HG02798 (cell line): ENCODE data around the gene SLC36A3.
"Not testable (repeated sequence)": the region's sequence is repeated elsewhere in the genome, so short reads cannot be mapped to it uniquely, and the experiment has no call there.

ENCODE experiments used
- ATAC-seq: cut with Tn5 transposase; IDR thresholded peaks from one replicate; pipeline ENCODE4 v1.9.1; 2021; ENCODE audit warnings: mild to moderate bottlenecking; ENCODE audit not compliant: unreplicated experiment, poor library complexity

SLC36A3 gene

DNA sequence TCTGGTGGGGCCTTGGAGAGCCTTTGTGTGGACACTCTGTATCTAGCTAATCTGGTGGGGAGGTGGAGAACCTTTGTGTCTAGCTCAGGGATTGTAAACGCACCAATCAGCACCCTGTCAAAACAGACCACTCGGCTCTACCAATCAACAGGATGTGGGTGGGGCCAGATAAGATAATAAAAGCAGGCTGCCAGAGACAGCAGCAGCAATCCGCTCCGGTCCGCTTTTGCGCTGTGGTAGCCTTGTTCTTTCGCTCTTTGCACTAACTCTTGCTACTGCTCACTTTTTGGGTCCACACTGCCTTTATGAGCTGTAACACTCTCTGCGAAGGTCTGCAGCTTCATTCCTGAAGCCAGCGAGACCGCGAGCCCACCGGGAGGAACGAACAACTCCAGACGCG is 6.3 kb upstream of the SLC36A3 start:
- ATAC-seq = not testable (repeated sequence)

DNA sequence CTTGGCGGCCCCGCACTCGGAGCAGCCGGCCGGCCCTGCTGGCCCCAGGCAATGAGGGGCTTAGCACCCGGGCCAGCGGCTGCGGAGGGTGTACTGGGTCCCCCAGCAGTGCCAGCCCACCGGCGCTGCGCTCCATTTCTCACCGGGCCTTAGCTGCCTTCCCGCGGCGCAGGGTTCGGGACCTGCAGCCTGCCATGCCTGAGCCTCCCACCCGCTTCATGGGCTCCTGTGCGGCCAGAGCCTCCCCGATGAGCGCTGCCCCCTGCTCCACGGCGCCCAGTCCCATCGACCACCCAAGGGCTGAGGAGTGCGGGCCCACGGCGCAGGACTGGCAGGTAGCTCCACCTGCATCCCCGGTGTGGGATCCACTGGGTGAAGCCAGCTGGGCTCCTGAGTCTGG is 5.7 kb upstream of the SLC36A3 start:
- ATAC-seq = not testable (repeated sequence)

- ATAC-seq = peak; percentile 69
Measured at GRCh38 chr5:151298063-151298855, 5.3 kb downstream of the SLC36A3 start.

DNA sequence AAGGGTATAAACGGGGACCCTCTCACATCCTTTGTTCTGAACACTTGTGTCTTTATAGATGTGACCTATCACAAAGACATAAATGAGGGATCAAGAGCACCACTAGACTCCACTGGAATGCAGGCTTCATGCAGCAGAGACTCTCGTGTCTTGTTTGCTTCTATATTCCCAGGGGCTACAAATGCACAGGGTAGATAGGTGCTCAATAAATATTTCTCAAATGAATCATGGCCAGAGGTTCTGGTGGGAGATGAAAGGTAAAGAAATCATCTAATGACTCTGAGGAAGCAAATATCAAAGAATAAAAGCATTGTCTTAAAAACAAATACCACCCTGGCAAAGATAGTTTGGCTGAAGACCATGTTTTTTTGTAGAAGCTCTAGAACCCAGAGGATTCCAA is 6.6 kb downstream of the SLC36A3 start:
- no peak for ATAC-seq

DNA sequence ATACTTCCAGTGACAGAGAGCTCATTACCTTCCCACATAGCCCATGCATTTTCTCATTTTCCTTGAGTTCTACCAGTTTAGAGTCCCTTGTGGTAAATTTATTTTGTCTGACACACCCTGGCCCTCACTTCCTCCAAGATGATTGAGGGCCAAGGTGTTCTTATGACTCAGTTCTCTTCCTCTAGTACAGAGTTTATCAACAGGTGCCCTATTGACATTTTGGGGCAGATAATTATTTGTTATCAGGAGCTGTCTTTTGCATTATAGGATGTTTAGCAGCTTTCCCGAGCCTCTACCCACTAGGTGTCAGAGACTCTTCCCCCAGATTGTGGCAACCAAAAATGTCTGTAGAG is 7.1 kb downstream of the SLC36A3 start:
- no peak for ATAC-seq

DNA sequence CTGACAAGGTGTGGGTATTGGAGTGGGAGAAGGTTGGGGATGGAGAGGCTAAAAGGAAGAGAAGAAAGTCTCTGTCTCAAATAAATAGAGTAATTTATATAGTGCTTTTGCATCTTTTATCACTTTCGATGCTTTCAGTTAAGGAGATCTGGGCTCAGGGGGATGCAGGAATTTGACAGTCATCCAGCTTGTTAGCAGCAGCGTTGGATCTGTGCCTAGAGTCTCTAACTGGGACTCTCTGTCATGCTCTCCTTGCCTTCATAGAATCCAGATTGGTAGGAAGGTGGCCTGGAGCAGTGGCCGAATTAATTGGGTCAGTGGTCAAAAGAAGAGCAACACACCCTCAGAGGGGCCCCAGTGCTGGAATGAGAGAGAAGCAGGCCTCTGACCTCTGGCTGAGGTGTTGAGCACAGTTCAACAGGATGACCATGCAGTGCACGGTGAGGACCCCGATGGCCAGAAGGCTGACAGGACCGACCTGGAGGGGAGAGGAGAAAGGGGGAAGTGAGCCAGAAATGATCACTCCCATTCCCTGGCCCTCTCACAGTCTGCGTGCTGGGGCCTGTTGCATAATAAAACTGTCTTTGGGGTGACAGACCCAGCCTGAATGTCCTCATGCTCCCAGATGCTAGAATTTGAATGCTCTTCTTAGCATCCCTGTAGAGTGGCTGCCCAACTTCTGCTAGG is 7.6 kb downstream of the SLC36A3 start:
- ATAC-seq = no peak

DNA sequence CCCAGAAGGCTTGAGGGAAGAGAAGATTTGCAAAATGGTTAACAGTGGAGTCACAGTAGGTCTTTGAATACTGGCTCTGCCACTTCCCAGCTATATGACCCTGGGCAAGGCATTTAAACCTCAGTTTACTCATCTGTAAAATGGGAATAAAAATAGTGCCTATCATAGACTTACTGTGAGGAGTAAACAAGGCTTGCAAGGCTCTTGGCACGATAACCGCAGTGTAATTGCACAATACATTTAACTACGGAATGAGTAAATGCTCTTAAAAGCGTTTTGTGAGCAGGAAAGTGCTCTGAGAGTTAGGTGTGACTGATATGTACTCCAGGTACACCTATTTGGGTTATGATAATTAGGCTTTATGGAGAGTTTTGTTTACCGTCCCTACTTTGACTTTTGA is 8.4 kb downstream of the SLC36A3 start:
- ATAC-seq = no peak

DNA sequence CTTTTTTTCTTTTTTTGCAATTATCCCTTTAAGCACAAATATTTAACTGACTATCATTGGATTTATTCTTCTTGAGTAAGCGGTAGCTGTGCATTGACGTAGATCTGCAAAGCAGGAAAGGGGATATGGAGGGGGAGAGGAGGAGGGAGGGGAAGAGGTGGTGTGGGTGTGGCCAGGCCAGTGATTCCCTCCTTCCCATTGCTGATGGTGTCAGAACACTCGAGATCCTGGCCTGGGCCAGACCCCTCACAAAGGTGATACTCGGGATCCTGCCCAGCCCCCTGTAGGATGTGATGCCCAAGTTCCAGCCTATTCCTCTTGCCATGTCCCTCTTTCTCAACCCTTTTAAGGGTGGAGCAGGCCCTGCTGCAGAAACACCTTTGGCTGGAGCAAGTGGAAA is 9.9 kb downstream of the SLC36A3 start:
- ATAC-seq = no peak

GRCh38 chr5:151288180-151288579 is 15.4 kb downstream of the SLC36A3 start:
- no peak for ATAC-seq

- no peak for ATAC-seq
Measured at GRCh38 chr5:151286246-151286645, 17.3 kb downstream of the SLC36A3 start.

DNA sequence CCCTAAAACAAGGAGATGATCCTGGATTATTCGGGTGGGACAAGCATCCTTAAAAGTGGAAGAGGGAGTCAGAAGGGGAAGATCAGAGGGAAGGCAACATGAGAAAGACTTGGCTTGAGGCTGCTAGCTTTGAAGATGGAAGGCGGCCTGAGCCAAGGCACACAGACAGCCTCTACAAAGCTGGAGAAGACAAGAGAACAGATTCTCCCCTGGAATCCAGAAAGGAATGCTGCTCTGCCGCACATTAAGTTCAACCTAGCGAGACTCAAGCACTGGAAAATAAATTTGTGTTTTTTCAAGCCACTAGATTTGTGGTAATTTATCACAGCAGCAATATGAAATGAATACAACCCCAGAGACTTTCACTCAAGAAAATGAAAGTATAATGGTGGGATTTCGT is 17.9 kb downstream of the SLC36A3 start:
- no peak for ATAC-seq

- no peak for ATAC-seq
Measured at GRCh38 chr5:151284392-151284967, 19.1 kb downstream of the SLC36A3 start.

- no peak for ATAC-seq
Measured at GRCh38 chr5:151283120-151283825, 20.3 kb downstream of the SLC36A3 start.

DNA sequence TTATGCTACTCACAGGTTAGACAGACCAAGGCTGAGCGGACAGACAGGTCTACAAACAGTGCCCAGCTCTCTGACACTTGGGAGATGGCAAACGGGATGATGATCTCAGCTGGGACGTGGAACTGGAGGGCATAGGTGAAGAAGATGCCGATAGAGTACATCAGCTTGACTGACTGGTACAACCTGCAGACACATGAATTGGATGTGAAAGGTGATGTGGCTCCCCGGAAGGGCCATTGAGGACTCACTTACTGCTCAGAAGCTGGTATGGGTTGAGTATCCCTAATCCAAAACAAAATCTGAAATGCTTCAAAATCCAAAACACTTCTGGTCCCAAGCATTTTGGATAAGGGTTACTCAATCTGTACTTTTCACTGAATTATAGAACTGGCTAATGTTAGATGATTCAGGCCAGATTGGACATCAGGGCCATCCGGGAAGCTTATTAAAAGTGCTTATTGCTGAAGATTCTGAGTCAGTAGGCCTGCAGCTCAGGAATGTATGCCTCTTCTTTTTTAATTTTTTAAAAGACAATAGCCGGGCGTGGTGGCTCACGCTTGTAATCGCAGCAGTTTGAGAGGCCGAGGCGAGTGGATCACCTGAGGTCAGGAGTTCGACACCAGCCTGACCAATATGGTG is 22.4 kb downstream of the SLC36A3 start:
- no peak for ATAC-seq

DNA sequence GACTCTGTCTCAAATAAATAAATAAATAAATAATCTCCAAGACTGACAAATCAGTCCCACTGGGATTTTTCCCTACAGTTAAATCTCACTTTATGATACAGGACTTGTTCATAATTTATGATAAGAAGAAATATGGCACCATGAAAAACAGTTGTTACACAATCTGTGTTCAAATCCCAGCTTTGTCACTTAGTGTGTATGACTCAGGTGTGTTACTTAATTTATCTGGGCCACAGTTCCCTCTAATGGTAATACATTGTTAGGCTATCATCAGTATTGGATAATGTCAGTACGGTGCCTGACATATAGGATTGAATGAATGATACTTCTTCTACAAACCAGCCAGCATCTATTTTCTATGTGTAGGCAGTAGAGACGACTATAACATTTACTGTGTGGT is 23.1 kb downstream of the SLC36A3 start:
- no peak for ATAC-seq

GRCh38 chr5:151278845-151279244 is 24.7 kb downstream of the SLC36A3 start:
- ATAC-seq = no peak

- no peak for ATAC-seq
Measured at GRCh38 chr5:151275803-151276202, 27.8 kb downstream of the SLC36A3 start.

GRCh38 chr5:151274666-151275065 is 28.9 kb downstream of the SLC36A3 start:
- no peak for ATAC-seq

GRCh38 chr5:151271336-151271735 is 32.2 kb downstream of the SLC36A3 start:
- no peak for ATAC-seq

- peak; percentile 87 for ATAC-seq
Measured at GRCh38 chr5:151270599-151270998, 33.0 kb downstream of the SLC36A3 start.
